Astrocyte (in vitro differentiated cells and primary cell): ENCODE measurements around the gene HEXIM2. TPM values are rescaled to one million over a fixed set of nuclear protein-coding genes. Genes with fewer than 3 reads are reported as not detected.

Experiments
- DNase-seq: peaks from one replicate; pipeline ENCODE4 v3.0.0-alpha.2; 2010; ENCODE audit warnings: low read depth
- FAIRE-seq: peaks from 2 replicates; lab custom pipeline; 2011; peaks lifted over from hg19 to GRCh38; lab: Jason Lieb, UNC
- H2AFZ ChIP-seq: 2 replicates; pipeline ENCODE4 v1.6.0; 2012; ENCODE audit warnings: low read depth, low read length, inconsistent platforms
- H3K27ac ChIP-seq: 2 replicates; pipeline ENCODE4 v1.5.1; 2011; ENCODE audit warnings: low read depth, low read length, inconsistent platforms
- H3K27me3 ChIP-seq: 2 replicates; pipeline ENCODE4 v1.6.0; 2011; ENCODE audit warnings: low read length, inconsistent platforms; ENCODE audit not compliant: insufficient read depth
- H3K36me3 ChIP-seq: 2 replicates; pipeline ENCODE4 v1.5.1; 2011; ENCODE audit warnings: low read length, inconsistent platforms; ENCODE audit not compliant: insufficient read depth
- H3K4me1 ChIP-seq: 2 replicates; pipeline ENCODE4 v1.5.1; 2011; ENCODE audit warnings: low read length, inconsistent platforms; ENCODE audit not compliant: insufficient read depth
- H3K4me2 ChIP-seq: 2 replicates; pipeline ENCODE4 v1.6.0; 2012; ENCODE audit warnings: low read length, inconsistent platforms
- H3K4me3 ChIP-seq: 2 replicates; pipeline ENCODE4 v1.5.1; 2011; ENCODE audit warnings: low read depth, mild to moderate bottlenecking, low read length, inconsistent platforms; ENCODE audit not compliant: insufficient read depth
- H3K79me2 ChIP-seq: 2 replicates; pipeline ENCODE4 v1.6.0; 2012; ENCODE audit warnings: mild to moderate bottlenecking, low read length, inconsistent platforms; ENCODE audit not compliant: insufficient read depth
- H3K9ac ChIP-seq: 2 replicates; pipeline ENCODE4 v1.6.0; 2012; ENCODE audit warnings: mild to moderate bottlenecking, low read length, inconsistent platforms
- H3K9me3 ChIP-seq: 2 replicates; pipeline ENCODE4 v1.5.1; 2012; ENCODE audit warnings: low read depth, mild to moderate bottlenecking, low read length, inconsistent platforms; ENCODE audit not compliant: insufficient read depth
- H4K20me1 ChIP-seq: 2 replicates; pipeline ENCODE4 v1.6.0; 2012; ENCODE audit warnings: low read length, inconsistent platforms; ENCODE audit not compliant: insufficient read depth
- H3K27ac Mint-ChIP-seq: one replicate; pipeline ENCODE4 v1.8.0; 2021; ENCODE audit warnings: mild to moderate bottlenecking, mixed read lengths; ENCODE audit not compliant: unreplicated experiment
- H3K27me3 Mint-ChIP-seq: one replicate; pipeline ENCODE4 v1.8.0; 2021; ENCODE audit warnings: low read depth, mixed read lengths; ENCODE audit not compliant: unreplicated experiment
- H3K36me3 Mint-ChIP-seq: one replicate; pipeline ENCODE4 v1.8.0; 2021; ENCODE audit warnings: low read depth, mixed read lengths; ENCODE audit not compliant: unreplicated experiment
- H3K4me1 Mint-ChIP-seq: one replicate; pipeline ENCODE4 v1.8.0; 2021; ENCODE audit warnings: low read depth, mixed read lengths; ENCODE audit not compliant: unreplicated experiment
- H3K4me3 Mint-ChIP-seq: one replicate; pipeline ENCODE4 v1.8.0; 2021; ENCODE audit warnings: mild to moderate bottlenecking, moderate library complexity, mixed read lengths; ENCODE audit not compliant: unreplicated experiment
- H3K9me3 Mint-ChIP-seq: one replicate; pipeline ENCODE4 v1.8.0; 2021; ENCODE audit warnings: mild to moderate bottlenecking, mixed read lengths; ENCODE audit not compliant: unreplicated experiment
- EZH2 ChIP-seq: IDR thresholded peaks from 2 replicates; pipeline ENCODE4 v1.6.1; 2012; ENCODE audit warnings: mild to moderate bottlenecking, low read length, inconsistent platforms; ENCODE audit not compliant: insufficient read depth
- total RNA-seq: library from RNA; stranded (reverse); gene quantifications from 2 replicates; pipeline ENCODE4 v1.2.1, GENCODE V29; 2021
- TF ChIP-seq, protein P1 (sequence below): IDR thresholded peaks from 2 replicates; pipeline ENCODE4 v1.5.1; 2011; ENCODE audit warnings: low read depth, mild to moderate bottlenecking, inconsistent platforms, low read length, moderate library complexity; ENCODE audit not compliant: insufficient read depth

The HEXIM2 gene
- total RNA-seq, 1 donor from 2014 or later: 9.0 TPM

DNA sequence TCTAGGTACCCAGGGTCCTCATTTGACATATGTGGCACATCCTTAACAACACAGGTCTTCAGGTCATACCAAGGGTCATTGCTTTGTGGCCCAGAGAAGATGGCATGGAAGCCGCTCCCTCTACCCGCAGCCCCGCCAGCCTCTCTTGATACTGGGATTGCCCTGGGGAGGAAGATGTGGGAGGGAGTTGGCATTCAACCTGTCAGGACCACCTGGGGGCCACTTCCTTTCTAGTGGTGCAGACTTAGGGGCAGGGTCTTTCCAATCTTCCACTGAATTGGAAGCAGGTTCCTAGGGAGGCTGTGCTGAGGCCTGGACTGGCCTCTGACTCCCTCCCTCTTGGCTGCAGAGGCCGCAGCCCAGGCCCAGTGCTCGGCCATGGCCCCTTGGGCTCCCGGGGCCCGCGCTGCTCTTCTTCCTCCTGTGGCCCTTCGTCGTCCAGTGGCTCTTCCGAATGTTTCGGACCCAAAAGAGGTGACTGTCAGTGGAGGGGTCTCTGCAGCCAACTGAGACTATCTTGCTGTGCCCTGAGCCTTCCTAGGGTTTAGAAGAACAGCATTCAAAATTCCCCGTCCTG, 18.5 kb upstream of the HEXIM2 start:
- TF ChIP-seq, protein P1, sequence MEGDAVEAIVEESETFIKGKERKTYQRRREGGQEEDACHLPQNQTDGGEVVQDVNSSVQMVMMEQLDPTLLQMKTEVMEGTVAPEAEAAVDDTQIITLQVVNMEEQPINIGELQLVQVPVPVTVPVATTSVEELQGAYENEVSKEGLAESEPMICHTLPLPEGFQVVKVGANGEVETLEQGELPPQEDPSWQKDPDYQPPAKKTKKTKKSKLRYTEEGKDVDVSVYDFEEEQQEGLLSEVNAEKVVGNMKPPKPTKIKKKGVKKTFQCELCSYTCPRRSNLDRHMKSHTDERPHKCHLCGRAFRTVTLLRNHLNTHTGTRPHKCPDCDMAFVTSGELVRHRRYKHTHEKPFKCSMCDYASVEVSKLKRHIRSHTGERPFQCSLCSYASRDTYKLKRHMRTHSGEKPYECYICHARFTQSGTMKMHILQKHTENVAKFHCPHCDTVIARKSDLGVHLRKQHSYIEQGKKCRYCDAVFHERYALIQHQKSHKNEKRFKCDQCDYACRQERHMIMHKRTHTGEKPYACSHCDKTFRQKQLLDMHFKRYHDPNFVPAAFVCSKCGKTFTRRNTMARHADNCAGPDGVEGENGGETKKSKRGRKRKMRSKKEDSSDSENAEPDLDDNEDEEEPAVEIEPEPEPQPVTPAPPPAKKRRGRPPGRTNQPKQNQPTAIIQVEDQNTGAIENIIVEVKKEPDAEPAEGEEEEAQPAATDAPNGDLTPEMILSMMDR: no peak
- TF ChIP-seq EZH2: no peak
- Histone ChIP-seq H3K36me3 (no peaks in the 10 kb centered on the region), H4K20me1 (no peaks in the 10 kb centered on the region), H3K4me3 (no peak overlapping the region), H3K4me2 (peak overlapping the region; percentile 84), H2AFZ (peak overlapping the region; percentile 78), H3K79me2 (no peaks in the 10 kb centered on the region), H3K4me1 (peaks cover 13% of the 10 kb centered on the region), H3K27ac (no peak overlapping the region), H3K9ac (peak overlapping the region; percentile 63), H3K9me3 (no peaks in the 10 kb centered on the region), H3K27me3 (no peaks in the 10 kb centered on the region)
- Mint-ChIP-seq H3K4me3 (no peak overlapping the region), H3K27me3 (no peaks in the 10 kb centered on the region), H3K4me1 (peaks cover 2% of the 10 kb centered on the region), H3K36me3 (peaks cover 1% of the 10 kb centered on the region), H3K27ac (no peak overlapping the region), H3K9me3 (no peaks in the 10 kb centered on the region)
- no peak for DNase-seq
- no peak for FAIRE-seq

DNA sequence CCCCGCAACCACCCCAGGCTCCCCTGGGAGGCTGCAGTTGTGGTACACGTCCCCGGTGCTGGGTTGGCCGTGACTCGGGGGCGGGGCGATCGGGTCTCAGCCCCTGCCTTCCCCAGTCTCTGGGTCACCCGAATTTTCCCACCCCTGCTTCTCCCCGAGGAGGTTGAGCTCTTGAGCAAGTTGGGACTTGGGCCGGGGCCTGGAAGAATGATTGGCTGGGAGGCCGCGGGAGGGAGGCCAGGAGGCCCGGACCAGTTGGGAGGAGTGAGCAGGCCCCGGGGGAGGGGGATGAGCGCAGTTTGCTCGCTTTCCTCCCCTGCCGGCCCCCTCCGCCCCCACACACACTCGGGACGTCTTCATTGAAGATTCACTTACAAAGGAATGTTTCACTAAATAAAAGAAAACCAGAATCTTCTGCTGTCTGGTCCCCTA, 17.9 kb upstream of the HEXIM2 start:
- Histone ChIP-seq H4K20me1 (peaks cover 4% of the 10 kb centered on the region), H3K36me3 (no peaks in the 10 kb centered on the region), H3K9me3 (no peaks in the 10 kb centered on the region), H3K4me1 (peaks cover 13% of the 10 kb centered on the region), H3K27me3 (no peaks in the 10 kb centered on the region), H3K27ac (no peak overlapping the region), H3K79me2 (peaks cover 4% of the 10 kb centered on the region), H3K4me2 (peak overlapping the region; percentile 84), H3K4me3 (no peak overlapping the region), H2AFZ (peak overlapping the region; percentile 78), H3K9ac (peak overlapping the region; percentile 63)
- TF ChIP-seq EZH2: no peak
- TF ChIP-seq, protein P1: no peak
- Mint-ChIP-seq H3K4me3 (no peak overlapping the region), H3K9me3 (no peaks in the 10 kb centered on the region), H3K36me3 (no peaks in the 10 kb centered on the region), H3K27ac (no peak overlapping the region), H3K4me1 (peaks cover 2% of the 10 kb centered on the region), H3K27me3 (no peaks in the 10 kb centered on the region)
- FAIRE-seq (no peak), DNase-seq (peak; percentile 52)

DNA sequence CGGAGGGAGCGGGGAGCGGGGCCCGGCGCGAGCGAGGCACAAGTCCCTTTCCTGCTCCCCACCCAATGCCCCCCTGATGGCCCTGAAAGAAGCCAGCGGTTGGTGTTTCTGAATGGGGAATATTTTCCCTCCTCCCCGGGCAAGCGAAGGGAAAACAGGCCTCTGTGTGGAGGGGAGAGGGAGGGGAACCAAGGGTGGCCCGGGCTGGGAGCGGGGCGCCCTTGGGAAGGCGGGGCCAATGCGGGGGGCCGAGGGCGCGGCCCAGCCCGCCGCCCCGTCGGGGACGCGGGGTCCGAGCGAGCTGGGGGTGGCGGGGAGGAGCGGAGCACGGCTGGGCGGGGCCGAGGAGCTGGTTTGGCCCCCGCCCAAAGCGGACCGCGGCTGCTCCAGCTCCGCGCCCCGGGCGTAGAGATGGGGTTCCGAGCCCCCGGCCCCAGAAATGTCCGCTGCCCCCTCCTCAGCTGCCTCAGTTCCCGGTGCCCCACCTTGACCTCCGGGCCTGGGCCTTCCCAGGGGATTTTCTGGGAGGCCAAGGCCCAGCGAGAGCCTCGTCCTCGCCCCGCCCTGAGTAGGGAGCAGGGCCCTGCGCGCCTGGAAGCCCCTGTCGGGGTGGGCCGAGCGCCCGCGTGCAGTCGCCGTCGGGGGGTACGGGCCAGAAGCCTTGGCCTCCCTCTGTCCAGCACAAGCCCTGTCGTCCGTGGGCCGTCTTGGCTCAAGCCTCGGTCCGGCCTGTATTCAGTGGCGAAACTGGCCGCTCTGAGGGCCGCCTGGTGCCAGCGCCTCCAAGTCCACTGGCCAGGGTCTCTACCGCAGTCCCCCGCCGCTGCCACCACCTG, 17.3 kb upstream of the HEXIM2 start:
- H3K27ac Mint-ChIP-seq: no peak overlapping the region
- TF ChIP-seq EZH2: no peak
- TF ChIP-seq, protein P1: no peak
- DNase-seq (no peak), FAIRE-seq (no peak)
- H4K20me1 ChIP-seq: peaks cover 10% of the 10 kb centered on the region
- peak overlapping the region; percentile 84 for H3K4me2 ChIP-seq
- no peak overlapping the region for H3K4me3 Mint-ChIP-seq
- no peaks in the 10 kb centered on the region for H3K27me3 ChIP-seq
- peaks cover 13% of the 10 kb centered on the region for H3K4me1 ChIP-seq
- peaks cover 2% of the 10 kb centered on the region for H3K4me1 Mint-ChIP-seq
- no peaks in the 10 kb centered on the region for H3K9me3 ChIP-seq
- H3K36me3 ChIP-seq: no peaks in the 10 kb centered on the region
- H3K36me3 Mint-ChIP-seq: no peaks in the 10 kb centered on the region
- no peak overlapping the region for H3K27ac ChIP-seq
- no peaks in the 10 kb centered on the region for H3K27me3 Mint-ChIP-seq
- H2AFZ ChIP-seq: peak overlapping the region; percentile 78
- peak overlapping the region; percentile 63 for H3K9ac ChIP-seq
- no peaks in the 10 kb centered on the region for H3K9me3 Mint-ChIP-seq
- H3K79me2 ChIP-seq: peaks cover 10% of the 10 kb centered on the region
- H3K4me3 ChIP-seq: no peak overlapping the region
